Stimulated activated CD4-positive, alpha-beta T cell treated with anti-CD3 and anti-CD28 coated beads, TNF-alpha, amount 100 ng/mL, for 48 hours (primary cell): ENCODE results near the gene OSBPL7.
"Not testable (repeated sequence)": the region's sequence is repeated elsewhere in the genome, so short reads cannot be mapped to it uniquely, and the experiment has no call there.

ENCODE experiments used
- DNase-seq, 3 donors: peaks; one replicate each; pipeline ENCODE4 v3.0.0-alpha.2; 2020; ENCODE audit warnings: low read depth in 3 of 3

The OSBPL7 gene

GRCh38 chr17:47773649-47774048, 47.9 kb downstream of the OSBPL7 start:
- DNase-seq: not testable (repeated sequence)

GRCh38 chr17:47763913-47764582, 57.5 kb downstream of the OSBPL7 start:
- no peak for DNase-seq

GRCh38 chr17:47762728-47763127, 58.9 kb downstream of the OSBPL7 start:
- no peak for DNase-seq

GRCh38 chr17:47760409-47761140, 61.0 kb downstream of the OSBPL7 start:
- DNase-seq: no peak

GRCh38 chr17:47757386-47757785, 64.2 kb downstream of the OSBPL7 start:
- DNase-seq: no peak
